Measurements from ENCODE around the gene TLR7. TPM values are rescaled to one million over a fixed set of nuclear protein-coding genes. Genes with fewer than 3 reads are reported as not detected.

Gene TLR7
- total RNA-seq, 1 donor from 2014 or later = not detected

GRCh38 chrX:12825801-12826200, 41.1 kb upstream of the TLR7 start:
- Mint-ChIP-seq H3K4me3 (ENCODE audit: unreplicated experiment) (no peak overlapping the region), H3K27me3 (ENCODE audit: unreplicated experiment) (peaks cover 4% of the 10 kb centered on the region), H3K27ac (ENCODE audit: unreplicated experiment) (no peak overlapping the region), H3K9me3 (ENCODE audit: unreplicated experiment) (no peaks in the 10 kb centered on the region), H3K36me3 (ENCODE audit: unreplicated experiment) (peaks cover 4% of the 10 kb centered on the region), H3K4me1 (ENCODE audit: unreplicated experiment) (peaks cover 9% of the 10 kb centered on the region)
- TF ChIP-seq CTCF (IDR thresholded peaks at IDR 0.05) = no peak
- no peak for DNase-seq (ENCODE audit: extremely low spot score, unreplicated experiment)

- Mint-ChIP-seq H3K4me1 (ENCODE audit: unreplicated experiment) (no peaks in the 10 kb centered on the region), H3K27ac (ENCODE audit: unreplicated experiment) (no peak overlapping the region), H3K4me3 (ENCODE audit: unreplicated experiment) (no peak overlapping the region), H3K36me3 (ENCODE audit: unreplicated experiment) (no peaks in the 10 kb centered on the region), H3K27me3 (ENCODE audit: unreplicated experiment) (no peaks in the 10 kb centered on the region), H3K9me3 (ENCODE audit: unreplicated experiment) (no peaks in the 10 kb centered on the region)
- DNase-seq (ENCODE audit: extremely low spot score, unreplicated experiment) = no peak
- no peak for TF ChIP-seq CTCF (IDR thresholded peaks at IDR 0.05)
Measured at GRCh38 chrX:12843061-12843667, 23.7 kb upstream of the TLR7 start.

- Mint-ChIP-seq H3K27ac (ENCODE audit: unreplicated experiment) (no peak overlapping the region), H3K27me3 (ENCODE audit: unreplicated experiment) (no peaks in the 10 kb centered on the region)
Measured at GRCh38 chrX:12843668-12844279, 23.1 kb upstream of the TLR7 start.

GRCh38 chrX:12844319-12844718, 22.6 kb upstream of the TLR7 start:
- Mint-ChIP-seq H3K27me3 (ENCODE audit: unreplicated experiment) (no peaks in the 10 kb centered on the region), H3K9me3 (ENCODE audit: unreplicated experiment) (no peaks in the 10 kb centered on the region), H3K36me3 (ENCODE audit: unreplicated experiment) (no peaks in the 10 kb centered on the region), H3K4me3 (ENCODE audit: unreplicated experiment) (no peak overlapping the region), H3K27ac (ENCODE audit: unreplicated experiment) (no peak overlapping the region), H3K4me1 (ENCODE audit: unreplicated experiment) (no peaks in the 10 kb centered on the region)
- no peak for DNase-seq (ENCODE audit: extremely low spot score, unreplicated experiment)
- TF ChIP-seq CTCF (IDR thresholded peaks at IDR 0.05) = no peak

More at GRCh38 chrX:12843668-12844279, 23.1 kb upstream of the TLR7 start:
- Mint-ChIP-seq H3K36me3 (ENCODE audit: unreplicated experiment) (no peaks in the 10 kb centered on the region), H3K9me3 (ENCODE audit: unreplicated experiment) (no peaks in the 10 kb centered on the region), H3K4me1 (ENCODE audit: unreplicated experiment) (no peaks in the 10 kb centered on the region), H3K4me3 (ENCODE audit: unreplicated experiment) (no peak overlapping the region)
- DNase-seq (ENCODE audit: extremely low spot score, unreplicated experiment) = no peak
- no peak for TF ChIP-seq CTCF (IDR thresholded peaks at IDR 0.05)

GRCh38 chrX:12865359-12865758, 1.5 kb upstream of the TLR7 start:
- Mint-ChIP-seq H3K36me3 (ENCODE audit: unreplicated experiment) (no peaks in the 10 kb centered on the region), H3K27me3 (ENCODE audit: unreplicated experiment) (no peaks in the 10 kb centered on the region), H3K4me3 (ENCODE audit: unreplicated experiment) (no peak overlapping the region), H3K9me3 (ENCODE audit: unreplicated experiment) (peaks cover 23% of the 10 kb centered on the region), H3K27ac (ENCODE audit: unreplicated experiment) (no peak overlapping the region), H3K4me1 (ENCODE audit: unreplicated experiment) (no peaks in the 10 kb centered on the region)
- no peak for DNase-seq (ENCODE audit: extremely low spot score, unreplicated experiment)
- no peak for TF ChIP-seq CTCF (IDR thresholded peaks at IDR 0.05)

Data from osteocyte (in vitro differentiated cells).